HFFc6 (cell line): ENCODE measurements around the gene YWHAQ. TPM values are rescaled to one million over a fixed set of nuclear protein-coding genes. Genes with fewer than 3 reads are reported as not detected.

Source experiments
- DNase-seq: peaks from one replicate; pipeline ENCODE4 v3.0.0-alpha.2; 2018
- H3K27ac Mint-ChIP-seq: 2 replicates; pipeline ENCODE4 v1.8.0; 2020; ENCODE audit warnings: mild to moderate bottlenecking, mixed read lengths
- H3K27me3 Mint-ChIP-seq: 2 replicates; pipeline ENCODE4 v1.8.0; 2021; ENCODE audit warnings: mild to moderate bottlenecking, moderate library complexity, mixed read lengths; ENCODE audit not compliant: insufficient read depth
- H3K36me3 Mint-ChIP-seq: 2 replicates; pipeline ENCODE4 v1.8.0; 2021; ENCODE audit warnings: low read depth, mixed read lengths
- H3K4me1 Mint-ChIP-seq: 2 replicates; pipeline ENCODE4 v1.8.0; 2020; ENCODE audit warnings: low read depth, mixed read lengths
- H3K4me3 Mint-ChIP-seq: 2 replicates; pipeline ENCODE4 v1.8.0; 2020; ENCODE audit warnings: mild to moderate bottlenecking, moderate library complexity, mixed read lengths
- H3K9me3 Mint-ChIP-seq: 2 replicates; pipeline ENCODE4 v1.8.0; 2020; ENCODE audit warnings: mild to moderate bottlenecking, mixed read lengths
- CTCF ChIP-seq: fragments of 200-600 bp; sonication (generic); IDR thresholded peaks from 2 replicates; pipeline ENCODE4 v1.5.0; 2021; ENCODE audit warnings: antibody characterized with exemption, mild to moderate bottlenecking
- long read RNA-seq: library from polyadenylated mRNA; unstranded; transcript quantifications from one replicate; pipeline ENCODE4 v2.0.0, GENCODE V29; 2019
- total RNA-seq, 6 experiments: library from RNA; stranded (reverse); fragmentation: NEBNext Ultra II Directional; extraction: Animal tissue kit (Norgen Biotek cat#: 25700); gene quantifications; 2 replicates in 1 of 6; 3 replicates in 5 of 6; pipeline ENCODE4 v1.2.3, GENCODE V29; 2021

Gene YWHAQ
- 100 to 1,000 TPM; 461 to 607 (median 548) TPM for total RNA-seq
- long read RNA-seq, transcript YWHAQ-201 (6 exons, 2,208 nt): major isoform, 545 of 881 reads
- long read RNA-seq, transcript YWHAQ-202 (5 exons, 2,216 nt): minor isoform, 277 of 881 reads
- long read RNA-seq, partial matches to known transcripts: 47 of 881 reads
- long read RNA-seq, other reads (novel, unspliced or antisense): 12 of 881 reads

GRCh38 chr2:9630736-9631552, at the start of gene YWHAQ:
Gene YWHAQ, minus strand, starts transcription at chr2:9630997. Its CDS starts 545 bp downstream, at chr2:9630452.
- peaks cover 44% of the 10 kb centered on the region for H3K36me3 Mint-ChIP-seq
- peak within 1 kb of the TSS; percentile 99 for H3K4me3 Mint-ChIP-seq
- H3K4me1 Mint-ChIP-seq: peaks cover 64% of the 10 kb centered on the region
- peak within 1 kb of the TSS; percentile 96 for H3K27ac Mint-ChIP-seq
- peaks cover 3% of the 10 kb centered on the region for H3K27me3 Mint-ChIP-seq
- H3K9me3 Mint-ChIP-seq: no peaks in the 10 kb centered on the region
- peak; percentile 99 for DNase-seq
- no peak for TF ChIP-seq CTCF

- Mint-ChIP-seq H3K9me3 (no peaks in the 10 kb centered on the region), H3K4me3 (no peak overlapping the region), H3K36me3 (no peaks in the 10 kb centered on the region), H3K27me3 (no peaks in the 10 kb centered on the region; the same call in 1 of the 2 replicates), H3K27ac (no peak overlapping the region), H3K4me1 (peaks cover 23% of the 10 kb centered on the region)
- TF ChIP-seq CTCF: no peak
- no peak for DNase-seq
Measured at GRCh38 chr2:9680082-9680481, 49.3 kb upstream of the YWHAQ start.

DNA sequence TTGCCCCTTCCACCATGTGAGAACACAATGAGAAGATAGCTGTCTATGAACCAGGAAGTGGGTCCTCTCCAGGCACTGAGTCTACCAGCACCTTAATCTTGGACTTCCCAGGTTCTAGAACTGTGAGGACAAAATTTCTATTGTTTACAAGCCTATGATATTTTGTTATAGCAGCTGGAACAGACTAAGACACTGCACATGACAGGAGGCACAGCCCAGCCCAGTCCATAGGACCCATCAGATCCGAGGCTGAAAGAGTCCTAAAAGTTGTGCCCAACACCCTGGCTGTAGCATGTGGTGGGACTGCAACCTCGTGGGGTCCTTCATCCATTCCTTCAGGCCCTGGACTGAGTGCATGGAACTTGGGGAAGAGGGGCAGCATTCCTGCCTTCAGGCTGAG, 48.4 kb upstream of the YWHAQ start:
- Mint-ChIP-seq H3K9me3 (no peaks in the 10 kb centered on the region), H3K27ac (no peak overlapping the region), H3K4me1 (peaks cover 31% of the 10 kb centered on the region), H3K36me3 (no peaks in the 10 kb centered on the region), H3K27me3 (no peaks in the 10 kb centered on the region; the same call in 1 of the 2 replicates), H3K4me3 (no peak overlapping the region)
- DNase-seq: no peak
- TF ChIP-seq CTCF: no peak

DNA sequence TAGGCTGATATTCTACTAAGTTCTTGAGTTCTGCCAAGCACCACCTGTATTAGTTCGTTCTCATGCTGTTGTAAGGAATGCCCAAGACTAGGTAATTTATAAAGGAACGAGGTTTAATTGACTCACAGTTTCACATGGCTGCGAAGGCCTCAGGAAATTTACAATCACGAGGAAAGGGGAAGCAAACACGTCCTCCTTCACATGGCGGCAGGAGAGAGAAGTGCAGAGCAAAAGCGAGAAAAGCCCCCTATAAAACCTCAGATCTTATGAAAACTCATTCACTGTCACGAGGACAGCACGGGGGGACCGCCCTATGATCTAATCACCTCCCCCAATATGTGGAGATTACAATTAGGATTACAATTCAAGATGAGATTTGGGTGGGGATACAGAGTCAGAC, 47.7 kb upstream of the YWHAQ start:
- H3K27ac Mint-ChIP-seq: no peak overlapping the region; the same call in 1 of the 2 replicates
- H3K27me3 Mint-ChIP-seq: no peaks in the 10 kb centered on the region; the same call in 1 of the 2 replicates
- DNase-seq: no peak
- H3K9me3 Mint-ChIP-seq: no peaks in the 10 kb centered on the region
- no peak for TF ChIP-seq CTCF
- H3K4me3 Mint-ChIP-seq: no peak overlapping the region
- peaks cover 35% of the 10 kb centered on the region for H3K4me1 Mint-ChIP-seq
- H3K36me3 Mint-ChIP-seq: no peaks in the 10 kb centered on the region

GRCh38 chr2:9675415-9676351, 44.9 kb upstream of the YWHAQ start:
- DNase-seq: peak; percentile 95
- H3K9me3 Mint-ChIP-seq: no peaks in the 10 kb centered on the region
- peaks cover 33% of the 10 kb centered on the region for H3K4me1 Mint-ChIP-seq
- TF ChIP-seq CTCF: no peak
- peak overlapping the region; percentile 94 for H3K27ac Mint-ChIP-seq
- no peaks in the 10 kb centered on the region; the same call in 1 of the 2 replicates for H3K27me3 Mint-ChIP-seq
- no peaks in the 10 kb centered on the region for H3K36me3 Mint-ChIP-seq
- peak overlapping the region; percentile 84 for H3K4me3 Mint-ChIP-seq
